HL-60/S4 treated with retinoic acid at 250 ng/mL for 4 days and 3 days (cell line): ENCODE results near the gene EMILIN3.

Experiments
- in situ Hi-C: fragments of 300-500 bp; cut with MboI; formaldehyde crosslinking; loops from 2 replicates; pipeline ENCODE4 v1.7.0; 2022; ENCODE audit warnings: low sequenced_read_pairs

EMILIN3 gene

DNA sequence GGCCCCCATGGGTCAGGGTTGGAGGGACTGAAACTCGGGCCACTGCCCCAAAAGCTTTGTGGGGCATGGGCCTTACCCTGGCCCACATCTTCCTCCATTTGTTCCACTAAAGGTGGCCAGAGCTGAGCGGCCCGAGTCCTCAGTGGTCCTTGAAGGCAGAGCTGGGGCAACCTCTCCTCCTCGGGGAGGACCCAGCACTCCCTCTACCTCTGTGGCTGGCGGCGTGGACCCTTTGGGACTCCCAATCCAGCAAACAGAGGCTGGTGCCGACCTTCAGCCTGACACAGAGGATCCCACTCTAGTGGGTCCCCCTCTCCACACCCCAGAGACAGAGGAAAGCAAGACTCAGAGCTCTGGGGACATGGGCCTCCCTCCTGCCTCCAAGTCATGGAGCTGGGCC is 16.7 kb downstream of the EMILIN3 start:
- in situ Hi-C loops = loop anchor here (25.0 kb wide), 2 partner anchors 188 to 388 kb away; no protein-coding TSS in a partner anchor

DNA sequence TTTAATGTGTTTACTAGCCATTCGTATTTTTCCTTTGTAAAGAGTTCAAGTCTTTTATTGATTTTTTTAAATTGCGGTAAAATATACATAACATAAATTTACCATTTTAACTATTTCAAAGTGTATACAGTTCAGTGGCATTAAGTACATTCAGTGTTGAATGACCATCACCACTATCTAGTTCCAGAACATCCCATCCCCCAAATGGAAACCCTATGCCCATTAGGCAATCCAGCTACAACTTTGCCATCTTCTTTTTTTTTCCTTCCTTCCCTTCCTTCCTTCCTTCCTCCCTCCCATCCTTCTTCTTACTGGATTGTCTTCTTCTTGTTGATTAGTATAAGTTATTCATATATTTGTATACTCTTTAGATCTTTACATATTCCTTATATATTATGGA is 17.4 kb downstream of the EMILIN3 start:
- in situ Hi-C loops = loop anchor here (25.0 kb wide), 2 partner anchors 187 to 387 kb away; no protein-coding TSS in a partner anchor

DNA sequence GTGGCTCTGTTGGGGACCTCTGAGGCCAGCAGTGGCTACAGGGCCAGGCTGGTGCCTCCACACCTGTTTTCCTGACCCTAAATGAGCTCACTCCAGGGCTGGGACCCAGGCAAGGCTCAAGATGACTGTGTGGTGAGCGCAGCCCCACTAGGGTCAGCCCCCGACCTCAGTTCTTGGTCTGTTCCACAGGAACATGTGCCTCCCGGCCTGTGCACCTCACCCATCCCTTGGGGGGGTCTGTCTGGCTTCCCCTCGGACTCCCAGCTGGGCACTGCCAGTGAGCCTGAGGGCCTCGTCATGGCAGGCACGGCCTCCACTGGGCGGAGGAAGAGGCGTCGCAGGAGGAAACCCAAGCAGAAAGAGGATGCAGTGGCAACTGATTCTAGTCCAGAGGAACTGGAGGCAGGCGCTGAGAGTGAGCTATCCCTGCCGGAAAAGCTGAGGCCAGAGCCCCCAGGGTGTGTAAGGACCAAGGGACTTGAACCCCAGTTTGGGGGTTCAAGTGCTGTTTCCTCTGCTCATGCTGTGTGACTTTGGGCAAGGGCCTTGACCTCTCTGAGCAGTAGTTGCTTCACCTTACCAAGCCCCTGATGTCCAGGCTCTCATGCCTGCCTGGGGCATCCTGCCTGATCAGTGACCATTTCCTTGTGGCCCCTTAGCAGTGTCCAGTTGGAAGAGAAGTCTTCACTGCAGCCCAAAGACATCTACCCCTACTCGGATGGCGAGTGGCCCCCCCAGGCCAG is 18.0 kb downstream of the EMILIN3 start:
- in situ Hi-C loops = loop anchor here (25.0 kb wide), 2 partner anchors 186 to 386 kb away; no protein-coding TSS in a partner anchor

DNA sequence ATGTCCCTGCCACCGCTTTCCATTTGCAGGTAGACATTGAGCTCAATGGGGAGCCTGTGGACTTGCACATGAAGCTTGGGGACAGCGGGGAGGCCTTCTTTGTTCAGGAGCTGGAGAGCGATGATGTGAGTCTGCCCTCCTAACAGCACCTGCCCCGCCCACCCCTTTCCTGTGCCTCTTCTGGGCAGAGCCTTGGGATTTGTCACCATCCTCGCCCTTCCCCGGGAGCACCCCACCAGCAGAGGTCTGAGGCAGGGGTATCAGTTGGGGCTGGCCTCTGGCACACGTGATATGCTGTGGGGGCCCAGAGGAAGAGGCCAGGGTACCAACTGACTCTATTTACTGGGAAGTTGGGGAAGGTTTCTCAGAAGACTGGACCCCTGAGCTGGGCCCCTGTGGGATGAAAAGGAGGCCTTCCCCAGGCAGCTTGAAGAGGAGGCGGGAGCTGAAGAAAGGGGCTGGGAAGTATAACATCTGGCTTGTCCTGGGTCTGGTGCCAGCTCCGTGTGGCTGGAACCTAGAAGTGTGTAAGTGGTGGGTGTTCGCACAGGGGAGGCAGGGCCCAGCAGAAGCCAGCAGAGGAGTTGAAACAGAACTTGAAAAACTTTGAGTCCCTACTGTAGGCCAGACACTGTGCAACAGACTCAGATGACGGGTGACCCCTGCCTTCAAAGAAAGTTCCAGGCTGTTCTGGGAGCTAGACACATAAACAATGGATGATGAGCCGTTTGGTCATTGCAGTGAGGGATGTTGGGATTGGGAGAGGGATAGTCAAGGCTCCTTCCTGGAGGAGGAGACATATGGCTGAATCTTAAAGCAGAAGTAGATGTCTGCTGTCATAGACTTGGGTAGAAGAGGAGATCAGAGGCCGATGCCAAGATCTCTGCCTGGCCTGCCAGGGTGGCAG is 18.8 kb downstream of the EMILIN3 start:
- in situ Hi-C loops = loop anchor here (25.0 kb wide), 2 partner anchors 185 to 385 kb away; no protein-coding TSS in a partner anchor

DNA sequence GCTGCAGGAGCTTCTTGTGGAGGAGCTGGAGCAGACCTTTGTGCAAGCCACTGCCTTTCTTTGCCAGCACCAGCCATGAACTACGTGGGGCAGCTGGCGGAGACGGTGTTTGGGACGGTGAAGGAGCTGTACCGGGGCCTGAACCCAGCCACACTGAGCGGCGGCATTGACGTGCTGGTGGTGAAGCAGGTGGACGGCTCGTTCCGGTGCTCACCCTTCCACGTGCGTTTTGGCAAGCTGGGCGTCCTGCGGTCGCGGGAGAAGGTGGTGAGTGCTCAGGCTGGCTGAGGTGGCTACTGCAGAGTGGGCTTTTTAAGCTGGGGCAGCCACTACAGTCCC is 20.9 kb downstream of the EMILIN3 start:
- in situ Hi-C loops = loop anchor here (25.0 kb wide), 2 partner anchors 183 to 383 kb away; no protein-coding TSS in a partner anchor

DNA sequence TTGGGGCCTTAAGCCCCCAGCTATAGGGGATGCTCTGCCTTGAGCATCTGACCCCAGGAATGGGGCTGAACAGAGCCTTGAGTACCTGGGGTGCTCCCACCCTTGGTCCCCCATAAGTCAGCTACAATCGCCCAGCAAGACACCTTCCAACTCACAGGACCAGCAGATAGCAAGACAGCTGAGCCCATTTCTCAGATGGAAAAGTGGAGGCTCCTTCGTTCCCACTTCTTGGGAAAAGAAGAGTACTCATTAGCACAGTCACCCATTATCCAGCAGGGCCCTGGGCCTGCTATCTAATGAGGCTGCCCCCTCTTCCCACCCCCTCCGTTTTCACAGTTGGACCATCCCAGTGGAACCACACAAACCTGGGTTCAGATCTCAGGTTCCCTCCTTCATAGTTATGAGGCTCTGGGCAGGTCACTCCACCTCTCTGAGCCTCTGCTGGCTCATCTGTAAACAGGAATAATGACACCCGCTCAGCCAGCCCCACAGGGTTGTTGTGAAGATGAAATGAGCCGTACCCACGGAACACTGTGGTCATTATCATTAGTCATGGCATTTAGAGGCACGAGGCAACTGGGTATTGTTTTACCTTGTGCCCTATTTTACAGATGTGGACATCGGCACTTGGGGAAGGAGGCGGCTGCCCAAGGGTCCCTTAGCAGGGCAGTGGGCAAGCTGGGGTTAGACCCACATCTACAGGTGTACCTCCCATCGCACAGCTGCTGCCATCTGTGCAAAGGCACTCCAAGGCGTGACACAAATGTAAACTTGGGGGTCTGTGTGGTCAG is 21.5 kb downstream of the EMILIN3 start:
- in situ Hi-C loops = loop anchor here (25.0 kb wide), 2 partner anchors 183 to 383 kb away; no protein-coding TSS in a partner anchor

DNA sequence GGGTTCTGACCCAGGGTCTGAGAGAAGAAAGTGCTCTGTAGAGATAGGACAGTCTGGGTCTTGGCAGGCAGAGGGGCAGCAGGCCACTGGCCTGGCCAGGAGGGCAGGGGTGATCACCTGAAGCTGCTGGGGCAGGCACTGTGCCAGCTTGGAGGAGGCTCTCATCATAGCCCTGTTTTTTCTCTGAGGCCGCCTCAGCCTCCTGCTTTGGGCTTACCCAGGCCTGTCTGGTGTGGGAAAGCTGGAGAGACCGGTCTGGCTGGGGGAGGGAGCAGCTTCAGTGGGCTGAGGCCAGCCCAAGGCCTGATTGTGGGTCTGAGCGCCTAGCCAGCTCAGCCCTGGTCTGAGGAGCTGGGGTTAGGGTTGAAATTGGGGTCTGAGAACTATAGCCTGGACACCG is 22.1 kb downstream of the EMILIN3 start:
- in situ Hi-C loops = loop anchor here (25.0 kb wide), 2 partner anchors 182 to 382 kb away; no protein-coding TSS in a partner anchor

DNA sequence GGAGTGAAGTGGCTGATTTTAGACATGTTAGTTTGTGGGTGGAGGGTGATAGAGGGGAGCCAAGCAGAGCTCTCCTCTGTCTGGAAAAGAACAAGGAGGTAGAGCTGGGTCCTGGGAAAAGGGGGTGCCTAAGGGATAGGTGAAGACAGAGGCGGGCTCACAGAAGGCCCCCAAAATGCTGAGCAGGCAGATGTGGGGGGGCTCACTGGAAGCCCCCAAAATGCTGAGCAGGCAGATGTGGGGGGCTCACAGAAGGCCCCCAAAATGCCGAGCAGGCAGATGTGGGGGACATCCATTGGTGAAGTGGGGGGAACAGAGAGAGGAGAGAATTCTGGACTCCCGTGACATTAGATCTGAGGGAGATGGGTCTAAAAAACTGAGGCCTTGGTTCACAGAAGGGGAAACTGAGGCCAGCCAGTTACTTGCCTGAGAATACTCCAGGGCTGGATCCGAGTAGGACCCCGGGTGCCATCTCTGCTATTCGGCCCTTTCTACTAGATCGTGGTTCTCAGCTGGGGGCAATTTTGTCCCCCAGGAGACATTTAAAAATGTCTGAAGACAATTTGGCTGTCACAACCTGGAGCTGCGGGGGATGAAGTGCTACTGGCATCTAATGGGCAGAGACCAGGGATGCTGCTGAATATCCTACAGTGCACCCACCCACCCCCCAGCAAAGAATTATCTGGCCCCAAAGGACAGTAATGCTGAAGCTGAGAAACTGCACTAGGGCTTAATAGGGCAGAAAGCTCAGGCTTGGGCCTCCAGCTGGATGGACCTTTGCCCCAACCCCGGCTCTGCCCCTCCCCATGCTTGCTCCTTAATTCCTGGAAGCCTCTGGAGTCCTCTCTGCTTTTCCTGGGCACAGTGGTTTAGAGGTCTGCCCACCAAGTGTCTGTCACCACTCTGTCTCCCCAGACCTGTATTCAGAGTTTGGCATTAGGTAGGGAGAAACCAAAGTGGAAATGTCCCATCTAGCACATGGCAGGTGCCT is 23.8 kb downstream of the EMILIN3 start:
- in situ Hi-C loops = loop anchor here (25.0 kb wide), 2 partner anchors 180 to 380 kb away; no protein-coding TSS in a partner anchor

DNA sequence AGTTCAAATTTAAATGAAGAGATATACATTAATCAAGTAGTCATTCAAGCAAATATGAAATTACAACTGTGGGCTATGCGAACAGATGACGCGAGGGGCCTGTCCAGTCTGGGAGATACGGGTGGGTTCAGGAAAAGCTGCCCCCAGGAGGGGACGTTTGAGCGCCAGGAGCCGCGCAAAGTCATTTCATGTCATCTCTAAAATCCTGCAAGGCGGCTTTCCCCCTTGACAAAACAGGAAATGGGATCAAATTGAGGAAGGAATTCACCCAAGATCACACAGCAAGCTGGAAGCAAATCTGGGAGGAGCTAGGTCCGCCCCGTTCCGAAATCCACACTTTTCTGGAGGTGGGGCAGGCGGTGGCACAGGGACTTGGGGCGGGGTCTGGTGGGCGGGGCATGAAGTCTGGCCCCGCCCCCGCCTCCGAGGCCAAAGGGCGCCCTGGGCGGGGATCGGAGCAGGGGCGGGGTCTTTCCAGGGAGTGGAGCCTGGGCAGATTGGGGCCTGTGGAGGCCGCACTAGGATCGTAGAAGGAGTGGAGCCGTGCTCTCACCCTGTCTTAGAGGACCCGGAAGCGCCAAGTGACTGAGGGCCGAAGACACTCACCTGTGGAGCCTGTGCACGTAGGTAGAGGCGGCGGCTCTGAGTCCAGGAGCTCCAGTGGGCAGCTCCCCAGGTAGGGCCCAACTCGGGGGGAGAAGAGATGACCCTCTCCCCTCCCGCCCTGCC is 26.1 kb downstream of the EMILIN3 start, which contains the start of gene LPIN3:
LPIN3 (plus strand) TSS at position 495 of the 729 bp plus-strand sequence. CDS start 4,983 bp downstream, outside the sequence.
- in situ Hi-C loops = loop anchor here (25.0 kb wide), 2 partner anchors 178 to 378 kb away; no protein-coding TSS in a partner anchor

DNA sequence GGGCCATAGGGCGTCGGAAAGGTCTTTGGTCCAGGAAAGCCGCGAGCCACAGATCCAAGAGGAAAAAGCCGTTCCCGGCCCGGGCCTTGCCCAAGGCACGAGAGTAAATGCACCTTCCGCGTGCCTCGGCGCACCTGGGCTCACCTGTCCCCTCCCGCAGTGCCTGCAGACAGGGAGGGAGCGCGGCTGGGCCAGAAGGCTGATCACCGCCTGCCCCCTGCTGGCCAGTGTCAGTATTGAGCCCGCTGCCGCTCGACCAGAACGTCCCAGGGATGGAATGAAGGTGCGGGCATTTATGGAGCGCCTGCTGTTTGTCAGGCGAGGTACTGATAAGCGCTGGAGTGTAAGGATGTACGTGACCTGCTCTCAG is 26.7 kb downstream of the EMILIN3 start:
- in situ Hi-C loops = loop anchor here (25.0 kb wide), 2 partner anchors 178 to 378 kb away; no protein-coding TSS in a partner anchor

DNA sequence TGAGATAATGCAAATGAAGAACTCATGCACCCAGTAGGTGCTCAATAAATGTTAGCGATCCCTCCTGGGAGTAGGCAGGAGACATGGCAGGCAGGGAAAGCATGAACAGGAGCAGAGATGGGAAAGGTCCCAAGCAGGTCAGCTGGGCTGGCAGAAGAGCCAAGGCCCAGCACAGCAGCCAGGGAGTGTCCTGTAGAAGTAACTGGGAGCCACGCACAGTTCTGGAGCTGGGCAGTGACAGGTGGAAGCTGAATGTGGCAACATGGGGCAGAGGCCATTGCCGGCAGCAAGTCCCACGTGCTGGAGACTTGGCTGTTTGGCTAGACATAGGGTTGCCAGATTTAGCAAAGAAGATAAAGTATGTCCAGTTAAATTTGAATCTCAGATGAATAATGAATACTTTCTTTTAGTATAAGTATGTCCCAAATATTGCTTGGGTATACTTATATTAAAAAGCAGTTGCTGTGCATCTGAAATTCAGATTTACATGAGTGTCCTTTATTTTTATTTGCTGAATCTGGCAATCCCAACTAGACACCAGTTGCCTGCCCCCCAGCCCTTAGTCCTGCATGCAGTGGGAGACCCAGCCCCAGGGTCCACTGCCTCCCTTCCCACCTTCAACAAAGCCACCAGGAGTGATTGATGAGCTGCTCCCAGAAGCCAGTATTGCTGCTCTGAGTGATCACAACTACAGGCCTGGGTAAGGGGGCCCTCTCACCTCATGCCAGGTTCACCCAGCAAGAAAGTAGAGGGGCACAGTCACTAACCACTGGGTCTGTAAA is 29.7 kb downstream of the EMILIN3 start:
- in situ Hi-C loops = loop anchor here (25.0 kb wide), 2 partner anchors 175 to 375 kb away; no protein-coding TSS in a partner anchor

DNA sequence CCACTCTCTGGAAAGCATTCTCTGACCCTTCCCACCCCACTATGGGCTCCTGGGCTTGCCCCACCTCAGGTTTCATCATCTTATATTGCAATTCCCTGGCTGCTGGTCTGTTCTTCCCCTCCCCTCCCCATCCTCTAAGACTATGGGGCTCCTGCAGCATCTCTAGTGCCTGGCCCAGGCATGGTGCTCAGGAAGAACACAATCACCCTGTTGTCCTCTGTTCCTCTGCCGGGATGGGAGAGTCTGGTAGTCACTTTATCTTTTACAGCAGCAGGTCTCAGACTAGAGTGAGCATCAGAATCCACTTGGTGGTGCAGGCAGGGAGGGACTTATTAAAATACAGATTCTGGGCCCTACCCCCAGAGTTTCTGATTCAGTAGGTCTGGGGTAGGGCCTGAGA is 31.0 kb downstream of the EMILIN3 start:
- in situ Hi-C loops = loop anchor here (25.0 kb wide), 2 partner anchors 173 to 373 kb away; no protein-coding TSS in a partner anchor

DNA sequence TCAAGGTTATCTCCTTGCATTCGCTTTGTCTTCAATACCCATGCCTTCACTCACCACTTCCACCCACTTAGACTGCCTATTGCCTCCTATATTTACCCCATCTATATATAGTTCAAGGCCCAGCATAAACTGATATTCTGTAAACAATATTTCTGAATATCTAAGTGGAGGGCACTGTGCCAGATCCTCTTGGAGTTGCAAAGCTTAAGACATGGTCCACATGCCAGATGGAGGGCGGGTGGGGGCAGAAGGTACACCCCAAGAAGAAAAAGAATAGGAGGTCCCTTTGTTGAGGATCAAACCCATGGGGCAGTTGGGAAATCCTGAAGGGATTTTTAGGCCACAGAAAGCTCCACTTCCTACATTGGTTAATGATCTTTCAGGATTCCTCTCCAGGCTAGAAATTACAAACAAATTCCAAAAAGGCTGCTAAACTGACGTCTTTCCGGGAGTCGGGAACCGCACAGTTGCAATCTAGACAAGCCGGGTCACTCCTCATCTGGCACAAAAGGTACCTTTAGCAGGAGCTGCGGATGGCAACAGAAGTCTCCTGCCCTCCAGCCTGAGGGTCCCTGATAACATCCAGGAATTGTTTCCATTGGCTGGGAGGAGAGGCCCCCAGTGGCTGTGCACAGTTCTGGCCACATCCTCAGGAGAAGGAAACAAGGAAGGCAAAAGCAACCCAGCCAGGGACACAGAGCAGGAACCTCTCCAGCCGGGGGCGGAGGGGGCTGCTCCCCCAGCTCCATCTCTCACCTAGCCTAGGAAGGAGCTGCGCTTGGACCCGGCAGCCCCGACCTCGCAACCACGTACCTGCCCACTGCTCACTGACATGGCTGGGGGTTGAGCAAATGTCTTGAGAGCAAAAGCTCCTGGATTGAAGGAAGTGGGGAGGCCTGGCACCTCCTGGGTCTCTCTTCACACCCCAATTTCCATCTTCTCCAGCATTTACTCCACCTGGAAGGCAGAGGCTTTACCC is 31.9 kb downstream of the EMILIN3 start:
- in situ Hi-C loops = loop anchor here (25.0 kb wide), 2 partner anchors 172 to 372 kb away; no protein-coding TSS in a partner anchor

DNA sequence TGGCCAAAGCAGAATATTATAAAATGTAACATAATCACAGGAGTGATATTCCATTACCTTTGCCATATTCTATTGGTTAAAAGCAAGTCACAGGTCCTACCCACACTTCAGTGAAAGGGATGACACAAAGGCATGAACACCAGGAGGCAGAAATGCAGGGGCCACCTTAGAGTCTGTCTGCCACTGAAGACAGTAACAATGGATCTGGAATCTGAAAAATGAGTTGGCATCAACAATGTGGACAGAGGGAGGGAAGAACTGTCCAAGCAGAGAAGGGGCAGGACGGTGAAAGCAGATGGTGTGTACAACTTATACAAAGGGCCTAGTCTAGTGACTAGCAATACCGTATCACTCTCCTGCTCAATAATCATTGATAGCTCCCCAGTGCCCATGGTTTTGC is 32.6 kb downstream of the EMILIN3 start:
- in situ Hi-C loops = loop anchor here (25.0 kb wide), 2 partner anchors 172 to 372 kb away; no protein-coding TSS in a partner anchor

DNA sequence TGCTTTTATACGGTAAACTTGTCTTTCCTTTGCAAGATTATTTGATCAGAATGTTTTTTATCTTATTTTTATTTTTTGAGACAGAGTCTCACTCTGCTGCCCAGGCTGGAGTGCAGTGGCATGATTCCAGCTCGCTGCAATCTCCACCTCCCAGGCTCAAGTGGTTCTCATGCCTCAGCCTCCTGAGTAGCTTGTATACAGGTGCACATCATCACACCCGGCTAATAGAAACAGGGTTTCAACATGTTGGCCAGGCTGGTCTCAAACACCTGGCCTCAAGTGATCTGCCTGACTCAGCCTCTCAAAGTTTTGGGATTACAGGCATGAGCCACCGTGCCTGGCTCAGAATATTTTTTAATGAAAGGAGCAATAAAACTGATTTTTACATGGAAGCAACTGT is 34.9 kb downstream of the EMILIN3 start:
- in situ Hi-C loops = loop anchor here (25.0 kb wide), 2 partner anchors 169 to 369 kb away; no protein-coding TSS in a partner anchor

DNA sequence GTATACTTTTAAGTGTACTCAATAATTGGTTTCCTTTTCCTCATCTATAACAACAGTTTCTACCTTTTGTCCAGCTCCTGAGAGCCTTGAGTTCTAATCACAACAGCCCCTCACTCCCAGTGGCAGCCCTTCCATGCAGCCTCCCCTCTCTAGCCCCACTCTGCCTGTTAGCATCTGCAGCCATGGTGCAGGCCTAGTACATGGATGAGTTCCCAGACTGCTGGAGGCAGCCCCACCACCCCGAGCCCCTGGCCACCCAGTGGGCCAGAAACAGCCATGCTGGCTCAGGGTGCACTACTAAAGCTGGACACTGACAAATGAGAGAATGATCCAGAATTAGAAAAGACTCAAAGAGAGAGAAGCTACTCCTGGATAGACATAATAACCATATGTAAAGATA is 35.7 kb downstream of the EMILIN3 start:
- in situ Hi-C loops = loop anchor here (25.0 kb wide), 2 partner anchors 169 to 369 kb away; no protein-coding TSS in a partner anchor
